ENCODE results near the gene NID2.

GRCh38 chr14:52086711-52087110, 17.9 kb upstream of the NID2 start:
- no peak for TF ChIP-seq CTCF (IDR thresholded peaks at IDR 0.05; ENCODE audit: poor library complexity)
- no peak for TF ChIP-seq EZH2 (IDR thresholded peaks at IDR 0.05; ENCODE audit: borderline replicate concordance)
